Keratinocyte (primary cell): Measurements from ENCODE around the gene MYRIP.

Experiments used
- CTCF ChIP-seq, 3 experiments: IDR thresholded peaks in 1 of 3; conservative IDR thresholded peaks in 1 of 3; optimal IDR thresholded peaks in 1 of 3; 2 replicates in 2 of 3; 3 replicates in 1 of 3; pipeline versions ENCODE3 to v1.5.1; 2011; ENCODE audit warnings: low read length in 3 of 3, mild to moderate bottlenecking in 3 of 3, moderate library complexity in 2 of 3, control low read depth in 1 of 3, inconsistent platforms in 1 of 3; ENCODE audit not compliant: insufficient read depth in 2 of 3; ENCODE audit errors: extremely low read depth in 1 of 3
- EZH2 ChIP-seq: IDR thresholded peaks from one replicate; pipeline ENCODE4 v1.6.1; 2012; ENCODE audit warnings: inconsistent platforms, mild to moderate bottlenecking, low read length, moderate library complexity

GRCh38 chr3:39920271-39920670, 110.9 kb downstream of the MYRIP start:
- no peak for TF ChIP-seq EZH2
- no peak for TF ChIP-seq CTCF (optimal IDR thresholded peaks at IDR 0.05 in 1 of 3, IDR thresholded peaks at IDR 0.05 in 1 of 3, conservative IDR thresholded peaks at IDR 0.05 in 1 of 3; ENCODE audit: extremely low read depth in 1 of 3, insufficient read depth in 2 of 3, low read length in 3 of 3)
